Mesenchymal stem cell (in vitro differentiated cells and primary cell): ENCODE data around the gene CD2AP.

Source experiments
- DNase-seq: peaks from one replicate; pipeline ENCODE4 v3.0.0-alpha.2; 2013
- H2AFZ ChIP-seq: one replicate; pipeline ENCODE4 v1.6.1; 2013; ENCODE audit warnings: low read depth, mild to moderate bottlenecking, control low read depth, inconsistent platforms, low read length, moderate library complexity
- H2AK5ac ChIP-seq: 2 replicates; pipeline ENCODE4 v1.6.1; 2013; ENCODE audit warnings: low read length, moderate library complexity, mild to moderate bottlenecking, inconsistent platforms; ENCODE audit not compliant: severe bottlenecking
- H2BK120ac ChIP-seq: one replicate; pipeline ENCODE4 v1.6.1; 2013; ENCODE audit warnings: low read depth, mild to moderate bottlenecking, inconsistent platforms, low read length, moderate library complexity
- H2BK12ac ChIP-seq, 2 experiments: one replicate each; pipeline ENCODE4 v1.6.1; 2013; ENCODE audit warnings: inconsistent platforms in 2 of 2, low read length in 2 of 2, mild to moderate bottlenecking in 2 of 2, moderate library complexity in 2 of 2, control low read depth in 1 of 2
- H2BK15ac ChIP-seq: one replicate; pipeline ENCODE4 v1.6.1; 2013; ENCODE audit warnings: mild to moderate bottlenecking, low read depth, inconsistent platforms; ENCODE audit not compliant: poor library complexity, severe bottlenecking
- H2BK5ac ChIP-seq: 2 replicates; pipeline ENCODE4 v1.6.1; 2013; ENCODE audit warnings: low read depth, mild to moderate bottlenecking, low read length, control low read depth, inconsistent platforms; ENCODE audit not compliant: poor library complexity, severe bottlenecking
- H3K14ac ChIP-seq, 2 experiments: one replicate each; pipeline ENCODE4 v1.6.1; 2013; ENCODE audit warnings: inconsistent platforms in 2 of 2, low read length in 2 of 2, control low read depth in 1 of 2, mild to moderate bottlenecking in 1 of 2, moderate library complexity in 1 of 2
- H3K18ac ChIP-seq, 2 experiments: one replicate each; pipeline ENCODE4 v1.6.1; 2013; ENCODE audit warnings: inconsistent platforms in 2 of 2, low read length in 2 of 2, control low read depth in 1 of 2, low read depth in 1 of 2, mild to moderate bottlenecking in 1 of 2
- H3K23ac ChIP-seq, 2 experiments: one replicate each; pipeline ENCODE4 v1.6.1; 2013; ENCODE audit warnings: inconsistent platforms in 2 of 2, low read length in 2 of 2, mild to moderate bottlenecking in 2 of 2, moderate library complexity in 2 of 2, control low read depth in 1 of 2
- H3K27ac ChIP-seq: 2 replicates; pipeline ENCODE4 v1.5.1; 2013; ENCODE audit warnings: mild to moderate bottlenecking, moderate library complexity, low read length, control low read depth, inconsistent platforms; ENCODE audit not compliant: poor library complexity, severe bottlenecking
- H3K27me3 ChIP-seq, 2 experiments: 2 replicates each; pipeline versions ENCODE4 v1.6.1 to v1.7.0; 2013; ENCODE audit warnings: low read length in 2 of 2, mild to moderate bottlenecking in 2 of 2, moderate library complexity in 2 of 2, control low read depth in 1 of 2, inconsistent platforms in 1 of 2; ENCODE audit not compliant: control insufficient read depth in 1 of 2, insufficient read depth in 1 of 2
- H3K36me3 ChIP-seq, 2 experiments: 2 replicates each; pipeline versions ENCODE4 v1.6.1 to v1.7.0; 2013; ENCODE audit warnings: low read length in 2 of 2, control low read depth in 1 of 2, inconsistent platforms in 1 of 2, low read depth in 1 of 2, mild to moderate bottlenecking in 1 of 2; ENCODE audit not compliant: insufficient read depth in 2 of 2, control insufficient read depth in 1 of 2
- H3K4ac ChIP-seq, 2 experiments: one replicate each; pipeline ENCODE4 v1.6.1; 2013; ENCODE audit warnings: inconsistent platforms in 2 of 2, low read length in 2 of 2, mild to moderate bottlenecking in 2 of 2, moderate library complexity in 2 of 2, control low read depth in 1 of 2, low read depth in 1 of 2
- H3K4me1 ChIP-seq: 2 replicates; pipeline ENCODE4 v1.6.1; 2013; ENCODE audit warnings: low read depth, low read length, control low read depth; ENCODE audit not compliant: control insufficient read depth, insufficient read depth
- H3K4me2 ChIP-seq: 2 replicates; pipeline ENCODE4 v1.6.1; 2013; ENCODE audit warnings: low read length, mild to moderate bottlenecking, inconsistent platforms; ENCODE audit not compliant: poor library complexity, severe bottlenecking
- H3K4me3 ChIP-seq, 2 experiments: 2 replicates each; pipeline versions ENCODE4 v1.5.1 to v1.7.0; 2013; ENCODE audit warnings: low read length in 2 of 2, mild to moderate bottlenecking in 2 of 2, control low read depth in 1 of 2, low read depth in 1 of 2; ENCODE audit not compliant: insufficient read depth in 1 of 2
- H3K79me1 ChIP-seq: replicated peaks from 2 replicates; pipeline ENCODE4 v1.6.1; 2013; ENCODE audit warnings: mild to moderate bottlenecking, control low read depth, low read length, inconsistent platforms; ENCODE audit not compliant: poor library complexity, severe bottlenecking
- H3K9ac ChIP-seq: 2 replicates; pipeline ENCODE4 v1.7.0; 2013; ENCODE audit warnings: mild to moderate bottlenecking, low read length, moderate library complexity
- H3K9me3 ChIP-seq: 2 replicates; pipeline ENCODE4 v1.7.0; 2013; ENCODE audit warnings: mild to moderate bottlenecking, low read length; ENCODE audit not compliant: control insufficient read depth
- H4K8ac ChIP-seq: one replicate; pipeline ENCODE4 v1.6.1; 2013; ENCODE audit warnings: inconsistent platforms, mild to moderate bottlenecking, low read length, moderate library complexity
- H4K91ac ChIP-seq: one replicate; pipeline ENCODE4 v1.6.1; 2013; ENCODE audit warnings: mild to moderate bottlenecking, low read length, inconsistent platforms
- WGBS: methylation state at CpG from one replicate; pipeline ENCODE4 v1.1.7; 2013; ENCODE audit warnings: mixed read lengths; 5-methylcytosine and 5-hydroxymethylcytosine counted together

The CD2AP gene

GRCh38 chr6:47512872-47513271 lies 35.3 kb downstream of the CD2AP start:
- H2AK5ac ChIP-seq = no peak overlapping the region
- H3K4me3 ChIP-seq = no peak overlapping the region
- H3K27ac ChIP-seq = no peak overlapping the region
- H3K23ac ChIP-seq = no peak overlapping the region
- H2BK5ac ChIP-seq = no peak overlapping the region
- DNase-seq = peak; percentile 13
- no peak overlapping the region for H3K14ac ChIP-seq
- H3K4me1 ChIP-seq = no peaks in the 10 kb centered on the region
- no peak overlapping the region for H2AFZ ChIP-seq
- no peaks in the 10 kb centered on the region for H3K27me3 ChIP-seq
- H3K36me3 ChIP-seq = peaks cover 10 to 36% of the 10 kb centered on the region in 2 experiments
- no peak overlapping the region for H3K4me2 ChIP-seq
- peaks cover 4% of the 10 kb centered on the region for H3K79me1 ChIP-seq
- no peak overlapping the region for H2BK15ac ChIP-seq
- H4K91ac ChIP-seq = no peak overlapping the region
- H3K4ac ChIP-seq = no peak overlapping the region
- peaks cover 28% of the 10 kb centered on the region for H3K9me3 ChIP-seq
- no peak overlapping the region for H3K18ac ChIP-seq
- H2BK12ac ChIP-seq = no peak overlapping the region
- no peak overlapping the region for H3K9ac ChIP-seq
- no peak overlapping the region for H2BK120ac ChIP-seq
- no peak overlapping the region for H4K8ac ChIP-seq

GRCh38 chr6:47519279-47519678 lies 41.7 kb downstream of the CD2AP start:
- Histone ChIP-seq H3K27me3 (no peaks in the 10 kb centered on the region), H3K4me1 (no peaks in the 10 kb centered on the region), H2BK12ac (no peak overlapping the region), H3K9ac (no peak overlapping the region), H4K91ac (no peak overlapping the region), H3K23ac (no peak overlapping the region), H2BK5ac (no peak overlapping the region), H2AFZ (no peak overlapping the region), H3K27ac (no peak overlapping the region), H2BK120ac (no peak overlapping the region), H4K8ac (no peak overlapping the region), H3K79me1 (peaks cover 9% of the 10 kb centered on the region), H3K36me3 (peaks cover 0 to 5% of the 10 kb centered on the region in 2 experiments), H3K4me3 (no peak overlapping the region), H3K4ac (no peak overlapping the region), H3K14ac (no peak overlapping the region), H2BK15ac (no peak overlapping the region), H3K18ac (no peak overlapping the region), H3K4me2 (no peak overlapping the region), H3K9me3 (peaks cover 2% of the 10 kb centered on the region), H2AK5ac (no peak overlapping the region)
- DNase-seq = no peak
- WGBS = 100% methylated on average over 2 of the region's 2 CpGs

GRCh38 chr6:47520282-47520681 lies 42.7 kb downstream of the CD2AP start:
- H3K18ac ChIP-seq = no peak overlapping the region
- no peak overlapping the region for H3K23ac ChIP-seq
- no peak overlapping the region for H2AK5ac ChIP-seq
- no peaks in the 10 kb centered on the region for H3K9me3 ChIP-seq
- 86% methylated on average over 6 of the region's 6 CpGs for WGBS
- H3K9ac ChIP-seq = no peak overlapping the region
- no peak overlapping the region for H3K4me3 ChIP-seq
- H3K36me3 ChIP-seq = peaks cover 0 to 5% of the 10 kb centered on the region in 2 experiments
- no peak overlapping the region for H3K4me2 ChIP-seq
- no peaks in the 10 kb centered on the region for H3K4me1 ChIP-seq
- H4K91ac ChIP-seq = no peak overlapping the region
- H4K8ac ChIP-seq = no peak overlapping the region
- H2AFZ ChIP-seq = no peak overlapping the region
- H2BK5ac ChIP-seq = no peak overlapping the region
- H3K4ac ChIP-seq = no peak overlapping the region
- H3K14ac ChIP-seq = no peak overlapping the region
- peaks cover 9% of the 10 kb centered on the region for H3K79me1 ChIP-seq
- H3K27ac ChIP-seq = no peak overlapping the region
- H2BK12ac ChIP-seq = peak overlapping the region in 1 of 2 experiments; percentile 10
- no peaks in the 10 kb centered on the region for H3K27me3 ChIP-seq
- no peak overlapping the region for H2BK120ac ChIP-seq
- no peak overlapping the region for H2BK15ac ChIP-seq
- DNase-seq = no peak

DNA sequence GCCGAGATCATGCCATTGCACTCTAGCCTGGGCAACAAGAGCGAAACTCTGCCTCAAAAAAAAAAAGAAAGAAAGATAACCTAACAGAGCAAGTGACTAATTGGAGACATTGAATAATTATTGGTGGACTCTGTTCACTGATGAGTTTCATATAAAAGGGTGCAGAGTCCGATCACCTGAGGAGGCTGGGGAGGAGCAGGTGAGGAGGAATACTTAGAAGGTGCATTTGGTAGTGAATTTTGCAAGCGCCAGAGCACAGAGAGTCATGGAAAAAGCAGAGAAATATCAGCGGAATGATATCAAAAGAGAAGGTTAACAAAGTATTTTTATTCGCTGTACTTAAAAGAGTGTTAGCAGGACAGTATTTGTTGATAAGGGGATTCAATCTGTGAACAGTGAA lies 44.4 kb downstream of the CD2AP start:
- no peak overlapping the region for H2BK5ac ChIP-seq
- no peak for DNase-seq
- no peak overlapping the region for H3K4ac ChIP-seq
- H3K4me3 ChIP-seq = no peak overlapping the region
- WGBS = 89% methylated on average over 5 of the region's 6 CpGs
- no peaks in the 10 kb centered on the region for H3K4me1 ChIP-seq
- no peak overlapping the region for H2BK12ac ChIP-seq
- H2BK120ac ChIP-seq = no peak overlapping the region
- H4K8ac ChIP-seq = no peak overlapping the region
- H3K27me3 ChIP-seq = no peaks in the 10 kb centered on the region
- no peaks in the 10 kb centered on the region for H3K9me3 ChIP-seq
- H2AFZ ChIP-seq = no peak overlapping the region
- H3K4me2 ChIP-seq = no peak overlapping the region
- H2AK5ac ChIP-seq = no peak overlapping the region
- no peak overlapping the region for H3K18ac ChIP-seq
- H3K23ac ChIP-seq = no peak overlapping the region
- H3K14ac ChIP-seq = no peak overlapping the region
- no peak overlapping the region for H2BK15ac ChIP-seq
- H3K36me3 ChIP-seq = peaks cover under 1 to 5% of the 10 kb centered on the region in 2 experiments
- peaks cover 5% of the 10 kb centered on the region for H3K79me1 ChIP-seq
- no peak overlapping the region for H4K91ac ChIP-seq
- no peak overlapping the region for H3K9ac ChIP-seq
- H3K27ac ChIP-seq = no peak overlapping the region
